Endothelial cell of umbilical vein (primary cell): ENCODE measurements around the gene PCGF2. TPM values are rescaled to one million over a fixed set of nuclear protein-coding genes. Genes with fewer than 3 reads are reported as not detected.

Source experiments
- BruUV-seq: library from RNA; stranded (reverse); fragments of 400-500 nt; replicated peaks from 2 replicates; lab custom pipeline; 2021; lab: Mats Ljungman, UMichigan
- CTCF ChIA-PET: fragments of 300-600, 350-600 bp; sonication (Branson Sonifier 250); formaldehyde crosslinking; loops from one replicate; lab custom pipeline; 2021; ENCODE audit warnings: antibody characterized with exemption, inconsistent platforms; lab: Charles Lee
- POLR2A ChIA-PET: fragments of 300-600, 350-600 bp; sonication (Branson Sonifier 250); formaldehyde crosslinking; loops from one replicate; lab custom pipeline; 2021; ENCODE audit warnings: antibody characterized with exemption, inconsistent platforms; lab: Charles Lee
- DNase-seq: peaks from one replicate; pipeline ENCODE4 v3.0.0-alpha.2; 2011; ENCODE audit warnings: low read depth, low spot score
- FAIRE-seq: peaks from 2 replicates; lab custom pipeline; 2011; peaks lifted over from hg19 to GRCh38; lab: Jason Lieb, UNC
- H2AFZ ChIP-seq: 2 replicates; pipeline ENCODE4 v1.6.0; 2012; ENCODE audit warnings: low read depth, low read length, control low read depth, inconsistent platforms
- H3K27ac ChIP-seq: 2 replicates; pipeline ENCODE4 v1.5.1; 2011; ENCODE audit warnings: low read depth, mild to moderate bottlenecking, control low read depth, low read length, moderate library complexity; ENCODE audit not compliant: insufficient read depth
- H3K27me3 ChIP-seq, 2 experiments: 2 replicates each; pipeline versions ENCODE4 v1.6.0 to v1.6.1; 2011; ENCODE audit warnings: low read length in 2 of 2, mixed read lengths in 1 of 2; ENCODE audit not compliant: control insufficient read depth in 2 of 2, insufficient read depth in 2 of 2
- H3K36me3 ChIP-seq, 2 experiments: 2 replicates in 1 of 2; 3 replicates in 1 of 2; pipeline ENCODE4 v1.5.1; 2011; ENCODE audit warnings: low read length in 2 of 2, mild to moderate bottlenecking in 1 of 2, moderate library complexity in 1 of 2; ENCODE audit not compliant: control insufficient read depth in 2 of 2, insufficient read depth in 2 of 2; ENCODE audit errors: extremely low read depth in 1 of 2
- H3K4me1 ChIP-seq: 3 replicates; pipeline ENCODE4 v1.5.1; 2011; ENCODE audit warnings: mild to moderate bottlenecking, low read length; ENCODE audit not compliant: control insufficient read depth, insufficient read depth; ENCODE audit errors: extremely low read depth
- H3K4me2 ChIP-seq: 2 replicates; pipeline ENCODE4 v1.6.1; 2011; ENCODE audit warnings: low read length, control low read depth, mixed read lengths; ENCODE audit not compliant: insufficient read depth
- H3K4me3 ChIP-seq, 3 experiments: fragments of 200-600 bp in 1 of 3; sonication (generic), shearing (Covaris generic) in 1 of 3; replicated peaks in 1 of 3; 2 replicates each; pipeline ENCODE4 v1.5.1; 2011 to 2016; ENCODE audit warnings: control low read depth in 3 of 3, low read length in 3 of 3, mild to moderate bottlenecking in 2 of 3, inconsistent platforms in 1 of 3, low read depth in 1 of 3, moderate library complexity in 1 of 3; ENCODE audit not compliant: insufficient read depth in 1 of 3
- H3K79me2 ChIP-seq: 2 replicates; pipeline ENCODE4 v1.6.0; 2012; ENCODE audit warnings: low read length, inconsistent platforms; ENCODE audit not compliant: control insufficient read depth, insufficient read depth
- H3K9ac ChIP-seq: replicated peaks from 2 replicates; pipeline ENCODE3; 2011; ENCODE audit warnings: low read length, control low read depth; ENCODE audit not compliant: insufficient read depth; ENCODE audit errors: extremely low read depth
- H3K9me1 ChIP-seq: replicated peaks from 3 replicates; pipeline ENCODE4 v1.6.0; 2011; ENCODE audit warnings: mild to moderate bottlenecking, low read length; ENCODE audit not compliant: control insufficient read depth, insufficient read depth; ENCODE audit errors: extremely low read depth
- H3K9me3 ChIP-seq: replicated peaks from 2 replicates; pipeline ENCODE4 v1.5.1; 2012; ENCODE audit warnings: low read length, inconsistent platforms; ENCODE audit not compliant: control insufficient read depth, insufficient read depth
- H4K20me1 ChIP-seq: replicated peaks from 2 replicates; pipeline ENCODE3; 2011; ENCODE audit warnings: mild to moderate bottlenecking, low read length; ENCODE audit not compliant: control insufficient read depth, insufficient read depth; ENCODE audit errors: extremely low read depth
- CTCF ChIP-seq, 2 donors: IDR thresholded peaks; 1 replicate in 1 of 2; 2 replicates in 1 of 2; pipeline ENCODE4 v1.5.1; 2011; ENCODE audit warnings: low read length in 2 of 2, mild to moderate bottlenecking in 2 of 2, moderate library complexity in 2 of 2, control low read depth in 1 of 2, inconsistent platforms in 1 of 2, low read depth in 1 of 2; ENCODE audit not compliant: insufficient read depth in 1 of 2; ENCODE audit errors: extremely low read depth in 1 of 2
- JUN ChIP-seq: IDR thresholded peaks from 2 replicates; pipeline ENCODE4 v1.6.1; 2011; ENCODE audit warnings: borderline replicate concordance, low read depth; ENCODE audit not compliant: insufficient read length, insufficient read depth
- POLR2A ChIP-seq: IDR thresholded peaks from 2 replicates; pipeline ENCODE4 v1.6.1; 2012; ENCODE audit warnings: low read depth, mild to moderate bottlenecking, control low read depth, low read length
- dilution Hi-C: fragments of 300-500 bp; cut with MboI; formaldehyde crosslinking; loops from one replicate; pipeline ENCODE4 v1.15.0; 2019; ENCODE audit warnings: low sequenced_read_pairs; ENCODE audit not compliant: extremely low pct_ligation_motif_present
- intact Hi-C: fragments of 100-400 bp; cut with micrococcal nuclease; formaldehyde crosslinking; loops from one replicate; pipeline ENCODE4 v1.10.0; 2022
- polyA plus RNA-seq, 4 experiments: library from polyadenylated mRNA; depleted of rRNA in 3 of 4; stranded (reverse) in 3 of 4; unstranded in 1 of 4; fragments of >200 nt; gene quantifications; 2 replicates each; pipeline versions ENCODE4 v1.2.1 to v1.2.3, GENCODE V29; 2011 to 2012; ENCODE audit warnings: missing spikeins in 1 of 4
- total RNA-seq: library from RNA; stranded (reverse); gene quantifications from 2 replicates; pipeline ENCODE4 v1.2.3, GENCODE V29; 2021

Gene PCGF2
- total and polyA plus RNA-seq, 2 donors (not counting 3 experiments of a cell fraction or from before 2014, with no cell fraction given): 39.8 to 78.4 TPM

- BruUV-seq: no TSS peak
- Histone ChIP-seq H3K9ac (no peak overlapping the region), H3K9me3 (no peaks in the 10 kb centered on the region), H3K27ac (no peak overlapping the region), H4K20me1 (no peaks in the 10 kb centered on the region), H3K4me2 (peak overlapping the region; percentile 11), H3K4me3 (no peak overlapping the region), H3K27me3 (no peaks in the 10 kb centered on the region), H3K9me1 (no peaks in the 10 kb centered on the region), H2AFZ (no peak overlapping the region), H3K4me1 (peaks cover 27% of the 10 kb centered on the region), H3K79me2 (peaks cover 3% of the 10 kb centered on the region), H3K36me3 (peaks cover 2 to 13% of the 10 kb centered on the region in 2 experiments)
- FAIRE-seq (no peak), DNase-seq (no peak)
- ChIA-PET POLR2A (interaction anchor here (0.6 to 1.1 kb wide), 2 partner anchors 55 to 691 kb away, joined by 3 to 12 read pairs; no protein-coding TSS in a partner anchor), CTCF (interaction anchor here (0.9 to 2.7 kb wide), 14 partner anchors 9 to 422 kb away, joined by 3 to 39 read pairs (median 4); partner anchors contain the start of gene EPOP)
- intact Hi-C loops: no loop called here
- no peak for TF ChIP-seq CTCF (IDR thresholded peaks at IDR 0.05; ENCODE audit: extremely low read depth in 1 of 2, insufficient read depth in 1 of 2, low read depth in 1 of 2, low read length in 2 of 2)
- peak; percentile 63 for TF ChIP-seq POLR2A
- TF ChIP-seq JUN: no peak
- dilution Hi-C loops: no loop called here
Measured at GRCh38 chr17:38731526-38732294, 16.4 kb downstream of the PCGF2 start.
